CD8-positive, alpha-beta memory T cell (primary cell): ENCODE data around the gene RPL6. TPM values are rescaled to one million over a fixed set of nuclear protein-coding genes. Genes with fewer than 3 reads are reported as not detected.
A peak's percentile ranks its signal among the peaks of the same experiment; 100 is the strongest.

Experiments used
- CTCF ChIA-PET: fragments of 350-600 bp; sonication (Branson Sonifier 250); formaldehyde crosslinking; loops from one replicate; lab custom pipeline; 2021; ENCODE audit warnings: antibody characterized with exemption; lab: Charles Lee
- POLR2A ChIA-PET: fragments of 350-600 bp; sonication (Branson Sonifier 250); formaldehyde crosslinking; loops from one replicate; lab custom pipeline; 2021; ENCODE audit warnings: antibody characterized with exemption; lab: Charles Lee
- DNase-seq, 5 donors: peaks; one replicate each; pipeline versions ENCODE4 v3.0.0 to v3.0.0-alpha.2; 2020 to 2022; ENCODE audit warnings: mixed read lengths in 1 of 5
- H3K27ac ChIP-seq: one replicate; pipeline ENCODE4 v1.7.0; 2013; ENCODE audit warnings: low read depth, mild to moderate bottlenecking, low read length, moderate library complexity
- H3K27me3 ChIP-seq: 2 replicates; pipeline ENCODE4 v1.7.0; 2013; ENCODE audit warnings: low read length, mild to moderate bottlenecking; ENCODE audit not compliant: insufficient read depth, poor library complexity, severe bottlenecking
- H3K36me3 ChIP-seq: 2 replicates; pipeline ENCODE4 v1.7.0; 2013; ENCODE audit warnings: mild to moderate bottlenecking, low read length, moderate library complexity; ENCODE audit not compliant: insufficient read depth
- H3K4me1 ChIP-seq: 2 replicates; pipeline ENCODE4 v1.7.0; 2013; ENCODE audit warnings: mild to moderate bottlenecking, low read length, moderate library complexity; ENCODE audit not compliant: insufficient read depth
- H3K4me3 ChIP-seq: 2 replicates; pipeline ENCODE4 v1.7.0; 2013; ENCODE audit warnings: mild to moderate bottlenecking, low read length
- H3K9me3 ChIP-seq: 2 replicates; pipeline ENCODE4 v1.7.0; 2013; ENCODE audit warnings: mild to moderate bottlenecking, low read length
- H3K27ac Mint-ChIP-seq, 8 donors: one replicate each; pipeline ENCODE4 v1.8.0; 2020 to 2021; ENCODE audit warnings: mixed read lengths in 8 of 8, mild to moderate bottlenecking in 6 of 8, inconsistent platforms in 3 of 8, moderate library complexity in 3 of 8
- H3K27me3 Mint-ChIP-seq, 2 donors: one replicate each; pipeline ENCODE4 v1.8.0; 2020 to 2021; ENCODE audit warnings: mixed read lengths in 2 of 2, mild to moderate bottlenecking in 1 of 2, moderate library complexity in 1 of 2
- H3K36me3 Mint-ChIP-seq, 3 donors: one replicate each; pipeline ENCODE4 v1.8.0; 2020 to 2021; ENCODE audit warnings: mixed read lengths in 3 of 3, inconsistent platforms in 1 of 3, mild to moderate bottlenecking in 1 of 3
- H3K4me1 Mint-ChIP-seq, 3 donors: one replicate each; pipeline ENCODE4 v1.8.0; 2020 to 2021; ENCODE audit warnings: mixed read lengths in 3 of 3, inconsistent platforms in 1 of 3, mild to moderate bottlenecking in 1 of 3
- H3K4me3 Mint-ChIP-seq, 7 donors: one replicate each; pipeline ENCODE4 v1.8.0; 2020 to 2021; ENCODE audit warnings: mixed read lengths in 7 of 7, mild to moderate bottlenecking in 6 of 7, moderate library complexity in 4 of 7, inconsistent platforms in 2 of 7
- H3K9me3 Mint-ChIP-seq, 5 donors: one replicate each; pipeline ENCODE4 v1.8.0; 2020 to 2022; ENCODE audit warnings: mixed read lengths in 5 of 5, mild to moderate bottlenecking in 3 of 5, moderate library complexity in 2 of 5, inconsistent platforms in 1 of 5
- polyA plus RNA-seq: library from polyadenylated mRNA; unstranded; fragments of 300-500 nt; fragmentation: Illumina TruSeq; gene quantifications from one replicate; pipeline ENCODE4 v1.2.3, GENCODE V29; 2021
- total RNA-seq, 2 experiments: library from RNA; stranded (reverse); gene quantifications; one replicate each; pipeline ENCODE4 v1.2.3, GENCODE V29; 2021

RPL6 gene
- total and polyA plus RNA-seq, 3 experiments from 2014 or later: 609 to 2,019 (median 1,957) TPM

GRCh38 chr12:112382866-112383265 is 26.5 kb downstream of the RPL6 start:
- Histone ChIP-seq H3K27ac (peak overlapping the region; percentile 68), H3K36me3 (no peaks in the 10 kb centered on the region), H3K27me3 (no peaks in the 10 kb centered on the region), H3K9me3 (no peaks in the 10 kb centered on the region), H3K4me3 (peak overlapping the region; percentile 79), H3K4me1 (peaks cover 16% of the 10 kb centered on the region)
- H3K4me1 Mint-ChIP-seq: peaks cover 27 to 32% (median 31%) of the 10 kb centered on the region in 3 donors
- H3K4me3 Mint-ChIP-seq: peak overlapping the region; percentile 89 to 100 (median 94)
- no peak for DNase-seq
- peaks cover 0 to 2% (median 0%) of the 10 kb centered on the region in 5 donors for H3K9me3 Mint-ChIP-seq
- ChIA-PET CTCF (no interaction called here), POLR2A (no interaction called here)
- H3K27ac Mint-ChIP-seq: peak overlapping the region in 6 of 8 donors; percentile 60 to 92 (median 86)
- H3K27me3 Mint-ChIP-seq: peaks cover 0 to 3% of the 10 kb centered on the region in 2 donors
- peaks cover 0 to 7% (median 0%) of the 10 kb centered on the region in 3 donors for H3K36me3 Mint-ChIP-seq

- H3K36me3 ChIP-seq: no peaks in the 10 kb centered on the region
- peak; percentile 85 to 94 (median 91) for DNase-seq
- Mint-ChIP-seq H3K4me3 (peak within 1 kb of the TSS; percentile 89 to 100 (median 94)), H3K27ac (peak within 1 kb of the TSS; percentile 87 to 95 (median 92)), H3K9me3 (peaks cover 0 to 2% (median 0%) of the 10 kb centered on the region in 5 donors), H3K4me1 (peaks cover 23 to 29% (median 27%) of the 10 kb centered on the region in 3 donors), H3K27me3 (no peaks in the 10 kb centered on the region), H3K36me3 (peaks cover 0 to 7% (median 0%) of the 10 kb centered on the region in 3 donors)
- peak within 1 kb of the TSS; percentile 79 for H3K4me3 ChIP-seq
- peaks cover 16% of the 10 kb centered on the region for H3K4me1 ChIP-seq
- POLR2A ChIA-PET: no interaction called here
- no peaks in the 10 kb centered on the region for H3K27me3 ChIP-seq
- no peaks in the 10 kb centered on the region for H3K9me3 ChIP-seq
- peak within 1 kb of the TSS; percentile 68 for H3K27ac ChIP-seq
- CTCF ChIA-PET: no interaction called here
Observed at GRCh38 chr12:112381883-112382796, 27.3 kb downstream of the RPL6 start, which contains the start of gene HECTD4. HECTD4 (minus strand) TSS chr12:112382431; CDS start chr12:112382128, 303 bp downstream.

GRCh38 chr12:112381406-112381882 is 28.0 kb downstream of the RPL6 start:
- peak in 4 of 5 donors; percentile 24 to 59 (median 40) for DNase-seq
- Histone ChIP-seq H3K27ac (peak overlapping the region; percentile 57), H3K4me1 (peaks cover 16% of the 10 kb centered on the region), H3K9me3 (no peaks in the 10 kb centered on the region), H3K27me3 (no peaks in the 10 kb centered on the region), H3K36me3 (no peaks in the 10 kb centered on the region), H3K4me3 (peak overlapping the region; percentile 69)
- Mint-ChIP-seq H3K4me3 (peak overlapping the region; percentile 89 to 100 (median 93)), H3K27me3 (no peaks in the 10 kb centered on the region), H3K9me3 (peaks cover 0 to 2% (median 0%) of the 10 kb centered on the region in 5 donors), H3K36me3 (peaks cover 0 to 7% (median 0%) of the 10 kb centered on the region in 3 donors), H3K27ac (peak overlapping the region; percentile 86 to 95 (median 92)), H3K4me1 (peaks cover 25 to 30% (median 25%) of the 10 kb centered on the region in 3 donors)
- POLR2A ChIA-PET: no interaction called here
- CTCF ChIA-PET: no interaction called here

- Histone ChIP-seq H3K36me3 (no peaks in the 10 kb centered on the region), H3K27ac (peak overlapping the region; percentile 57), H3K4me1 (peaks cover 16% of the 10 kb centered on the region), H3K4me3 (peak overlapping the region; percentile 69), H3K27me3 (no peaks in the 10 kb centered on the region), H3K9me3 (no peaks in the 10 kb centered on the region)
- Mint-ChIP-seq H3K27ac (peak overlapping the region; percentile 86 to 95 (median 92)), H3K36me3 (peaks cover 0 to 7% (median 0%) of the 10 kb centered on the region in 3 donors), H3K4me1 (peaks cover 25 to 32% (median 25%) of the 10 kb centered on the region in 3 donors), H3K4me3 (peak overlapping the region; percentile 89 to 100 (median 93)), H3K27me3 (no peaks in the 10 kb centered on the region), H3K9me3 (peaks cover 0 to 2% (median 0%) of the 10 kb centered on the region in 5 donors)
- ChIA-PET POLR2A (no interaction called here), CTCF (no interaction called here)
- DNase-seq: no peak
Observed at GRCh38 chr12:112380663-112381405, 28.6 kb downstream of the RPL6 start.

- no peak for DNase-seq
- H3K4me3 Mint-ChIP-seq: no peak overlapping the region
- ChIA-PET POLR2A (no interaction called here), CTCF (no interaction called here)
- peaks cover 26 to 45% (median 27%) of the 10 kb centered on the region in 3 donors for H3K4me1 Mint-ChIP-seq
- no peaks in the 10 kb centered on the region for H3K36me3 ChIP-seq
- H3K27me3 Mint-ChIP-seq: no peaks in the 10 kb centered on the region
- no peaks in the 10 kb centered on the region for H3K9me3 ChIP-seq
- H3K27me3 ChIP-seq: no peaks in the 10 kb centered on the region
- H3K4me1 ChIP-seq: no peaks in the 10 kb centered on the region
- H3K36me3 Mint-ChIP-seq: peaks cover 0 to 4% (median 0%) of the 10 kb centered on the region in 3 donors
- H3K27ac Mint-ChIP-seq: peak overlapping the region in 1 of 8 donors; percentile 11
- H3K27ac ChIP-seq: no peak overlapping the region
- H3K4me3 ChIP-seq: no peak overlapping the region
- H3K9me3 Mint-ChIP-seq: no peaks in the 10 kb centered on the region
Observed at GRCh38 chr12:112375105-112375504, 34.3 kb downstream of the RPL6 start.

- H3K27ac ChIP-seq: no peak overlapping the region
- H3K4me3 Mint-ChIP-seq: no peak overlapping the region
- H3K4me1 ChIP-seq: no peaks in the 10 kb centered on the region
- peaks cover 0 to 2% (median 0%) of the 10 kb centered on the region in 3 donors for H3K36me3 Mint-ChIP-seq
- no peak overlapping the region for H3K4me3 ChIP-seq
- POLR2A ChIA-PET: no interaction called here
- peaks cover 25 to 46% (median 27%) of the 10 kb centered on the region in 3 donors for H3K4me1 Mint-ChIP-seq
- no peak for DNase-seq
- CTCF ChIA-PET: interaction anchor here (0.9 kb wide), 1 partner anchor 13 kb away, joined by 3 read pairs; no protein-coding TSS in a partner anchor
- no peaks in the 10 kb centered on the region for H3K36me3 ChIP-seq
- no peaks in the 10 kb centered on the region for H3K9me3 ChIP-seq
- no peaks in the 10 kb centered on the region for H3K9me3 Mint-ChIP-seq
- no peak overlapping the region for H3K27ac Mint-ChIP-seq
- H3K27me3 ChIP-seq: no peaks in the 10 kb centered on the region
- H3K27me3 Mint-ChIP-seq: no peaks in the 10 kb centered on the region
Observed at GRCh38 chr12:112374166-112374740, 35.2 kb downstream of the RPL6 start.

- DNase-seq: no peak
- H3K4me3 ChIP-seq: no peak overlapping the region
- Mint-ChIP-seq H3K27me3 (no peaks in the 10 kb centered on the region), H3K27ac (peak overlapping the region in 2 of 8 donors; percentile 43 to 55), H3K4me3 (no peak overlapping the region), H3K4me1 (peaks cover 23 to 46% (median 25%) of the 10 kb centered on the region in 3 donors), H3K9me3 (no peaks in the 10 kb centered on the region), H3K36me3 (peaks cover 0 to 2% (median 0%) of the 10 kb centered on the region in 3 donors)
- no peaks in the 10 kb centered on the region for H3K4me1 ChIP-seq
- H3K36me3 ChIP-seq: no peaks in the 10 kb centered on the region
- H3K27ac ChIP-seq: no peak overlapping the region
- POLR2A ChIA-PET: no interaction called here
- H3K9me3 ChIP-seq: no peaks in the 10 kb centered on the region
- no peaks in the 10 kb centered on the region for H3K27me3 ChIP-seq
- CTCF ChIA-PET: no interaction called here
Observed at GRCh38 chr12:112370868-112371510, 38.4 kb downstream of the RPL6 start.
